H1 (cell line): ENCODE measurements around the gene CPED1. TPM values are rescaled to one million over a fixed set of nuclear protein-coding genes. Genes with fewer than 3 reads are reported as not detected.

Experiments
- CTCF ChIA-PET: fragments of 300-600 bp; sonication (Branson Sonifier 250); formaldehyde crosslinking; loops from one replicate; lab custom pipeline; 2021; ENCODE audit not compliant: partially characterized antibody; lab: Charles Lee
- POLR2A ChIA-PET: fragments of 300-600 bp; sonication (Branson Sonifier 250); formaldehyde crosslinking; loops from one replicate; lab custom pipeline; 2021; ENCODE audit warnings: inconsistent platforms; ENCODE audit not compliant: partially characterized antibody; lab: Charles Lee
- DNase-seq, 2 experiments: peaks; one replicate each; pipeline versions ENCODE4 v3.0.0 to v3.0.0-alpha.2; 2010 to 2022; ENCODE audit warnings: low spot score in 2 of 2, low read depth in 1 of 2, mixed read lengths in 1 of 2
- FAIRE-seq: peaks from 2 replicates; lab custom pipeline; 2011; peaks lifted over from hg19 to GRCh38; lab: Jason Lieb, UNC
- H2AFZ ChIP-seq: 2 replicates; pipeline ENCODE4 v1.8.1; 2012; ENCODE audit warnings: low read length, inconsistent platforms
- H2AK5ac ChIP-seq: 2 replicates; pipeline ENCODE4 v1.6.1; 2013; ENCODE audit warnings: low read depth, low read length
- H2BK120ac ChIP-seq: replicated peaks from 2 replicates; pipeline ENCODE3; 2013; ENCODE audit warnings: low read depth, low read length, inconsistent platforms
- H2BK12ac ChIP-seq: 2 replicates; pipeline ENCODE4 v1.6.1; 2013; ENCODE audit warnings: low read depth, low read length
- H2BK15ac ChIP-seq: 2 replicates; pipeline ENCODE4 v1.6.1; 2013; ENCODE audit warnings: low read length
- H2BK20ac ChIP-seq: 2 replicates; pipeline ENCODE4 v1.6.1; 2013; ENCODE audit warnings: low read length
- H2BK5ac ChIP-seq: 2 replicates; pipeline ENCODE4 v1.6.1; 2013; ENCODE audit warnings: low read depth, low read length
- H3K14ac ChIP-seq: 2 replicates; pipeline ENCODE4 v1.6.1; 2013; ENCODE audit warnings: inconsistent platforms; ENCODE audit not compliant: insufficient read length
- H3K18ac ChIP-seq: 2 replicates; pipeline ENCODE4 v1.6.1; 2013; ENCODE audit warnings: low read length; ENCODE audit errors: extremely low read depth
- H3K23ac ChIP-seq: 2 replicates; pipeline ENCODE4 v1.6.1; 2013; ENCODE audit warnings: inconsistent platforms; ENCODE audit not compliant: insufficient read length
- H3K23me2 ChIP-seq: 2 replicates; pipeline ENCODE4 v1.6.1; 2013; ENCODE audit warnings: low read depth, low read length
- H3K27ac ChIP-seq: 2 replicates; pipeline ENCODE4 v1.6.1; 2011; ENCODE audit warnings: low read depth, low read length, inconsistent platforms
- H3K27me3 ChIP-seq, 4 experiments: replicated peaks in 1 of 4; 1 replicate in 1 of 4; 2 replicates in 3 of 4; pipeline versions ENCODE4 v1.6.1 to v1.8.1; 2011 to 2013; ENCODE audit warnings: low read length in 3 of 4, mild to moderate bottlenecking in 3 of 4, inconsistent platforms in 2 of 4, mixed read lengths in 2 of 4, moderate library complexity in 1 of 4; ENCODE audit not compliant: control insufficient read depth in 3 of 4, insufficient read depth in 3 of 4; ENCODE audit errors: extremely low read depth in 1 of 4
- H3K36me3 ChIP-seq, 4 experiments: 2 replicates each; pipeline versions ENCODE4 v1.6.1 to v1.8.1; 2011 to 2013; ENCODE audit warnings: mild to moderate bottlenecking in 4 of 4, low read length in 3 of 4, moderate library complexity in 2 of 4, control low read depth in 1 of 4, inconsistent platforms in 1 of 4; ENCODE audit not compliant: insufficient read depth in 4 of 4, control insufficient read depth in 2 of 4
- H3K4ac ChIP-seq: replicated peaks from 2 replicates; pipeline ENCODE3; 2013; ENCODE audit warnings: low read length, low read depth, mixed read lengths, inconsistent platforms; ENCODE audit not compliant: insufficient read length
- H3K4me1 ChIP-seq, 4 experiments: replicated peaks in 1 of 4; 1 replicate in 1 of 4; 2 replicates in 3 of 4; pipeline versions ENCODE4 v1.6.1 to v1.8.1; 2011 to 2013; ENCODE audit warnings: low read length in 3 of 4, inconsistent platforms in 2 of 4, mixed read lengths in 1 of 4; ENCODE audit not compliant: insufficient read depth in 4 of 4, control insufficient read depth in 3 of 4
- H3K4me2 ChIP-seq, 2 experiments: 2 replicates each; pipeline versions ENCODE4 v1.6.1 to v1.8.1; 2011 to 2013; ENCODE audit warnings: low read depth in 2 of 2, low read length in 2 of 2, control low read depth in 1 of 2, inconsistent platforms in 1 of 2, mild to moderate bottlenecking in 1 of 2; ENCODE audit not compliant: insufficient read depth in 1 of 2
- H3K4me3 ChIP-seq, 4 experiments: fragments of 200-600, 300-600 bp in 1 of 4; sonication (generic), shearing (Covaris generic), sonication (Bioruptor Twin) in 1 of 4; 2 replicates each; pipeline versions ENCODE4 v1.5.1 to v1.8.1; 2011 to 2016; ENCODE audit warnings: low read length in 4 of 4, low read depth in 3 of 4, control low read depth in 2 of 4, inconsistent platforms in 2 of 4, mild to moderate bottlenecking in 2 of 4, mixed read lengths in 1 of 4, moderate library complexity in 1 of 4; ENCODE audit not compliant: insufficient read depth in 2 of 4; ENCODE audit errors: extremely low read depth in 1 of 4
- H3K56ac ChIP-seq: replicated peaks from 2 replicates; pipeline ENCODE3; 2013; ENCODE audit warnings: low read depth, mild to moderate bottlenecking, mixed read lengths, low read length, inconsistent platforms; ENCODE audit not compliant: insufficient read length
- H3K79me1 ChIP-seq: 2 replicates; pipeline ENCODE4 v1.6.1; 2013; ENCODE audit warnings: low read depth, low read length, control low read depth
- H3K79me2 ChIP-seq, 2 experiments: 2 replicates each; pipeline versions ENCODE4 v1.6.1 to v1.8.1; 2012 to 2013; ENCODE audit warnings: low read length in 2 of 2, mild to moderate bottlenecking in 2 of 2, inconsistent platforms in 1 of 2; ENCODE audit not compliant: insufficient read depth in 2 of 2, control insufficient read depth in 1 of 2
- H3K9ac ChIP-seq, 4 experiments: replicated peaks in 1 of 4; 1 replicate in 1 of 4; 2 replicates in 3 of 4; pipeline versions ENCODE4 v1.6.1 to v1.8.1; 2011 to 2013; ENCODE audit warnings: low read depth in 3 of 4, low read length in 3 of 4, control low read depth in 2 of 4, mild to moderate bottlenecking in 2 of 4, moderate library complexity in 2 of 4, inconsistent platforms in 1 of 4; ENCODE audit errors: extremely low read depth in 1 of 4
- H3K9me3 ChIP-seq, 2 experiments: 2 replicates each; pipeline versions ENCODE4 v1.6.1 to v1.8.1; 2012 to 2013; ENCODE audit warnings: mild to moderate bottlenecking in 2 of 2, moderate library complexity in 2 of 2, control low read depth in 1 of 2, inconsistent platforms in 1 of 2, low read depth in 1 of 2, low read length in 1 of 2, mixed read lengths in 1 of 2; ENCODE audit not compliant: insufficient read depth in 2 of 2
- H4K20me1 ChIP-seq, 2 experiments: replicated peaks in 1 of 2; 2 replicates each; pipeline versions ENCODE3 to v1.8.1; 2011 to 2013; ENCODE audit warnings: inconsistent platforms in 2 of 2, low read length in 2 of 2, mild to moderate bottlenecking in 1 of 2; ENCODE audit not compliant: insufficient read depth in 2 of 2, control insufficient read depth in 1 of 2
- H4K5ac ChIP-seq: 2 replicates; pipeline ENCODE4 v1.6.1; 2013; ENCODE audit warnings: low read length, low read depth, mixed read lengths, inconsistent platforms; ENCODE audit not compliant: insufficient read length
- H4K8ac ChIP-seq: 2 replicates; pipeline ENCODE4 v1.8.0; 2013; ENCODE audit warnings: mild to moderate bottlenecking, moderate library complexity, low read length, inconsistent platforms; ENCODE audit not compliant: insufficient read depth; ENCODE audit errors: extremely low read depth
- H4K91ac ChIP-seq: replicated peaks from 2 replicates; pipeline ENCODE3; 2013; ENCODE audit warnings: low read length, mixed read lengths, inconsistent platforms; ENCODE audit not compliant: insufficient read length
- EGR1 ChIP-seq: IDR thresholded peaks from 2 replicates; pipeline ENCODE4 v1.6.1; 2011; ENCODE audit warnings: low read depth, low read length, borderline replicate concordance
- KDM1A ChIP-seq: fragments of 200-600, 300-600 bp; sonication (generic); IDR thresholded peaks from 2 replicates; pipeline ENCODE4 v1.7.1; 2016; ENCODE audit warnings: mild to moderate bottlenecking, low read length, borderline replicate concordance
- RAD21 ChIP-seq, 2 experiments: IDR thresholded peaks in 1 of 2; conservative IDR thresholded peaks in 1 of 2; 2 replicates each; pipeline ENCODE4 v1.6.1; 2011; ENCODE audit warnings: low read depth in 2 of 2, low read length in 2 of 2, improper control_type of control experiment in 1 of 2, inconsistent platforms in 1 of 2, mild to moderate bottlenecking in 1 of 2, moderate library complexity in 1 of 2
- ZNF274 ChIP-seq: IDR thresholded peaks from 2 replicates; pipeline ENCODE4 v1.7.0; 2012; ENCODE audit warnings: low read length, borderline replicate concordance; ENCODE audit errors: extremely low read depth
- WGBS, 2 experiments: shearing (Covaris generic) in 1 of 2; methylation state at CpG; one replicate each; pipeline versions ENCODE4 v1.1.6 to v1.1.7; 2013 to 2015; ENCODE audit warnings: low lambda C conversion rate in 2 of 2, mixed read lengths in 2 of 2, inconsistent platforms in 1 of 2, low coverage in 1 of 2, missing lambda C conversion rate in 1 of 2; ENCODE audit not compliant: insufficient replicate concordance in 2 of 2, insufficient coverage in 1 of 2, insufficient read length in 1 of 2; ENCODE audit errors: extremely low coverage in 1 of 2, missing lambda C conversion rate in 1 of 2; 5-methylcytosine and 5-hydroxymethylcytosine counted together
- polyA plus RNA-seq, 7 experiments: library from polyadenylated mRNA; depleted of rRNA in 3 of 7; stranded (reverse) in 5 of 7; unstranded in 2 of 7; fragments of >200 nt in 5 of 7; fragments of 200-250 nt in 2 of 7; gene quantifications; 1 replicate in 5 of 7; 2 replicates in 1 of 7; 4 replicates in 1 of 7; pipeline versions ENCODE4 v1.2.1 to v1.2.3, GENCODE V29; 2011 to 2013; ENCODE audit warnings: missing spikeins in 2 of 7, mixed read lengths in 2 of 7
- total RNA-seq: library from RNA; stranded (reverse); fragmentation: NEBNext Ultra II Directional; extraction: Animal tissue kit (Norgen Biotek cat#: 25700); gene quantifications from 2 replicates; pipeline ENCODE4 v1.2.1, GENCODE V29; 2021

CPED1 gene
- total and polyA plus RNA-seq, 2 of the 8 experiments (the other 6 are each of a cell fraction or from before 2014, with no cell fraction given), result 0.08 to 0.39 TPM

- 94% methylated on average over 4 of the region's 4 CpGs; no CpG with 5 or more reads in 1 of the 2 experiments for WGBS, 2 experiments
- CTCF ChIA-PET, result interaction anchor here (1.0 to 1.3 kb wide), 2 partner anchors 15 to 43 kb away, joined by 3 to 4 read pairs; no protein-coding TSS in a partner anchor
- no peak for TF ChIP-seq RAD21 (IDR thresholded peaks at IDR 0.05 in 1 of 2, conservative IDR thresholded peaks at IDR 0.05 in 1 of 2; ENCODE audit: low read depth in 2 of 2, low read length in 2 of 2)
- no peak for TF ChIP-seq KDM1A
- no peak for TF ChIP-seq EGR1
- TF ChIP-seq ZNF274, result no peak
Observed at GRCh38 chr7:121015560-121015959, 27.0 kb downstream of the CPED1 start.

More at GRCh38 chr7:121015560-121015959, 27.0 kb downstream of the CPED1 start:
- no peak overlapping the region for H3K18ac ChIP-seq
- H4K91ac ChIP-seq, result no peak overlapping the region
- no peak overlapping the region for H3K27ac ChIP-seq
- no peaks in the 10 kb centered on the region for H3K9me3 ChIP-seq
- no peak overlapping the region for H3K14ac ChIP-seq
- no peak overlapping the region for H2AFZ ChIP-seq
- POLR2A ChIA-PET, result no interaction called here
- H3K36me3 ChIP-seq, result no peaks in the 10 kb centered on the region
- H2BK12ac ChIP-seq, result no peak overlapping the region
- no peaks in the 10 kb centered on the region for H3K27me3 ChIP-seq
- H3K4me1 ChIP-seq, result no peaks in the 10 kb centered on the region
- no peak overlapping the region for H2BK5ac ChIP-seq
- H4K5ac ChIP-seq, result no peak overlapping the region
- H3K79me1 ChIP-seq, result no peaks in the 10 kb centered on the region
- no peak overlapping the region for H3K4me3 ChIP-seq
- no peak overlapping the region for H3K4ac ChIP-seq
- H2BK20ac ChIP-seq, result no peak overlapping the region
- H3K9ac ChIP-seq, result no peak overlapping the region
- H3K23me2 ChIP-seq, result no peaks in the 10 kb centered on the region
- no peak overlapping the region for H4K8ac ChIP-seq
- H4K20me1 ChIP-seq, result no peaks in the 10 kb centered on the region
- no peak overlapping the region for H2AK5ac ChIP-seq
- DNase-seq, result no peak
- H2BK120ac ChIP-seq, result no peak overlapping the region
- H3K79me2 ChIP-seq, result no peaks in the 10 kb centered on the region
- no peak overlapping the region for H3K4me2 ChIP-seq
- no peak for FAIRE-seq
- no peak overlapping the region for H2BK15ac ChIP-seq
- H3K56ac ChIP-seq, result no peak overlapping the region
- H3K23ac ChIP-seq, result no peak overlapping the region
